Gastrocnemius medialis (tissue), 4 donors: ENCODE data around the gene KATNIP.

Source experiments
- CTCF ChIP-seq, 5 experiments: fragments of 450-650 bp in 3 of 5; fragments of 200-600 bp in 2 of 5; sonication (generic) in 2 of 5; IDR thresholded peaks in 4 of 5; conservative IDR thresholded peaks in 1 of 5; 1 replicate in 4 of 5; 2 replicates in 1 of 5; pipeline ENCODE4 v1.5.1; 2016 to 2019; ENCODE audit warnings: antibody characterized with exemption in 5 of 5, mild to moderate bottlenecking in 3 of 5, moderate library complexity in 3 of 5
- POLR2A ChIP-seq, 2 donors: fragments of 450-650 bp; IDR thresholded peaks; one replicate each; pipeline ENCODE4 v1.6.1; 2017; ENCODE audit warnings: antibody characterized with exemption in 2 of 2, mild to moderate bottlenecking in 2 of 2, moderate library complexity in 2 of 2

- TF ChIP-seq CTCF (IDR thresholded peaks at IDR 0.05 in 4 of 5, conservative IDR thresholded peaks at IDR 0.05 in 1 of 5): no peak
- no peak for TF ChIP-seq POLR2A (IDR thresholded peaks at IDR 0.05)
Observed at GRCh38 chr16:27505297-27506236, 44.4 kb upstream of the KATNIP start.
